HL-60 (cell line): Measurements from ENCODE around the gene UFSP1.

Experiments used
- CTCF ChIP-seq: IDR thresholded peaks from one replicate; pipeline ENCODE4 v1.5.1; 2011; ENCODE audit warnings: low read length, control low read depth, inconsistent platforms; ENCODE audit not compliant: insufficient read depth
- GABPA ChIP-seq: IDR thresholded peaks from 2 replicates; pipeline ENCODE4 v1.6.1; 2012; ENCODE audit warnings: low read depth
- POLR2AphosphoS5 ChIP-seq: IDR thresholded peaks from 2 replicates; pipeline ENCODE4 v1.6.1; 2012; ENCODE audit warnings: low read depth
- REST ChIP-seq: IDR thresholded peaks from 2 replicates; pipeline ENCODE4 v1.6.1; 2012; ENCODE audit warnings: low read depth; ENCODE audit not compliant: insufficient replicate concordance

- no peak for TF ChIP-seq CTCF
- no peak for TF ChIP-seq REST
- no peak for TF ChIP-seq GABPA
- TF ChIP-seq POLR2AphosphoS5 = no peak
These were observed 48.9 kb downstream of the UFSP1 start for GRCh38 chr7:100840470-100841100.
